HepG2 (cell line): Measurements from ENCODE around the gene KRT1. TPM values are rescaled to one million over a fixed set of nuclear protein-coding genes. Genes with fewer than 3 reads are reported as not detected.

Experiments used
- ATAC-seq: fragments of 200-7000 bp; cut with Tn5 transposase; 3 replicates; pipeline ENCODE4 v1.9.1; 2020; ENCODE audit warnings: mild to moderate bottlenecking, moderate library complexity
- BruUV-seq: library from RNA; stranded (reverse); fragments of 400-500 nt; replicated peaks from 2 replicates; lab custom pipeline; 2021; lab: Mats Ljungman, UMichigan
- CTCF ChIA-PET: fragments of 300-600 bp; formaldehyde crosslinking; extraction: SDS; loops from one replicate; lab custom pipeline; 2021; ENCODE audit warnings: low total read pairs, inconsistent platforms, low intra/inter-chr PET ratio; lab: Yijun Ruan, JAX
- POLR2A ChIA-PET: fragments of 350-600 bp; sonication (Branson Sonifier 250); formaldehyde crosslinking; loops from one replicate; lab custom pipeline; 2020; ENCODE audit warnings: antibody characterized with exemption, inconsistent platforms; lab: Yijun Ruan, JAX
- DNase-seq: peaks from one replicate; pipeline ENCODE4 v3.0.0-alpha.2; 2015; ENCODE audit warnings: low spot score
- FAIRE-seq: peaks from 3 replicates; lab custom pipeline; 2011; peaks lifted over from hg19 to GRCh38; lab: Jason Lieb, UNC
- H2AFZ ChIP-seq: one replicate; pipeline ENCODE4 v1.6.1; 2011; ENCODE audit warnings: low read length, inconsistent platforms
- H3K27ac ChIP-seq: fragments of 300-600 bp; 3 replicates; pipeline ENCODE4 v1.8.0; 2011; ENCODE audit warnings: mixed run types, mild to moderate bottlenecking, mixed read lengths, low read length, inconsistent platforms; ENCODE audit not compliant: insufficient read depth; ENCODE audit errors: extremely low read length
- H3K27me3 ChIP-seq, 2 experiments: fragments of 200-600 bp in 1 of 2; 2 replicates in 1 of 2; 3 replicates in 1 of 2; pipeline versions ENCODE4 v1.6.0 to v1.8.0; 2011; ENCODE audit warnings: low read length in 2 of 2, mild to moderate bottlenecking in 2 of 2, moderate library complexity in 2 of 2, inconsistent platforms in 1 of 2; ENCODE audit not compliant: insufficient read depth in 2 of 2, control insufficient read depth in 1 of 2
- H3K36me3 ChIP-seq, 2 experiments: fragments of 200-600 bp in 1 of 2; replicated peaks in 1 of 2; 2 replicates in 1 of 2; 3 replicates in 1 of 2; pipeline versions ENCODE4 v1.5.1 to v1.8.0; 2011; ENCODE audit warnings: low read length in 2 of 2, inconsistent platforms in 1 of 2; ENCODE audit not compliant: insufficient read depth in 2 of 2, control insufficient read depth in 1 of 2
- H3K4me1 ChIP-seq: 2 replicates; pipeline ENCODE4 v1.5.1; 2012; ENCODE audit warnings: low read length, inconsistent platforms; ENCODE audit not compliant: insufficient read depth
- H3K4me2 ChIP-seq: 2 replicates; pipeline ENCODE4 v1.6.0; 2011; ENCODE audit warnings: low read depth, low read length, inconsistent platforms
- H3K4me3 ChIP-seq, 3 experiments: fragments of 200-600 bp in 1 of 3; sonication (generic), shearing (Covaris generic) in 1 of 3; replicated peaks in 1 of 3; 2 replicates each; pipeline ENCODE4 v1.5.1; 2011 to 2016; ENCODE audit warnings: low read length in 3 of 3, inconsistent platforms in 2 of 3, low read depth in 2 of 3, mild to moderate bottlenecking in 2 of 3, control low read depth in 1 of 3, mixed read lengths in 1 of 3; ENCODE audit not compliant: insufficient read depth in 1 of 3
- H3K79me2 ChIP-seq: one replicate; pipeline ENCODE4 v1.6.1; 2011; ENCODE audit warnings: low read length, inconsistent platforms; ENCODE audit not compliant: insufficient read depth
- H3K9ac ChIP-seq: 2 replicates; pipeline ENCODE4 v1.6.0; 2011; ENCODE audit warnings: mild to moderate bottlenecking, low read depth, low read length, inconsistent platforms; ENCODE audit not compliant: insufficient read depth
- H3K9me3 ChIP-seq: 2 replicates; pipeline ENCODE4 v1.5.1; 2012; ENCODE audit warnings: mild to moderate bottlenecking, low read length
- H4K20me1 ChIP-seq: 2 replicates; pipeline ENCODE4 v1.6.0; 2011; ENCODE audit warnings: inconsistent platforms, mild to moderate bottlenecking, low read length, moderate library complexity; ENCODE audit not compliant: insufficient read depth
- BRD4 ChIP-seq: sonication (generic); formaldehyde crosslinking; IDR thresholded peaks from 2 replicates; pipeline ENCODE4 v1.4.0; 2020; ENCODE audit warnings: missing genetic modification reagents
- CBX5 ChIP-seq: sonication (generic); formaldehyde crosslinking; IDR thresholded peaks from 2 replicates; pipeline ENCODE4 v1.4.0; 2020; ENCODE audit warnings: missing genetic modification reagents, borderline replicate concordance
- CHCHD3 ChIP-seq: sonication (generic); formaldehyde crosslinking; IDR thresholded peaks from 2 replicates; pipeline ENCODE4 v1.8.0; 2022; ENCODE audit warnings: mild to moderate bottlenecking, missing genetic modification reagents, moderate library complexity
- PITX1 ChIP-seq: sonication (generic); formaldehyde crosslinking; IDR thresholded peaks from 2 replicates; pipeline ENCODE4 v1.5.1; 2020; ENCODE audit warnings: mild to moderate bottlenecking, missing genetic modification reagents
- SETDB1 ChIP-seq: sonication (generic); formaldehyde crosslinking; IDR thresholded peaks from 2 replicates; pipeline ENCODE4 v1.5.1; 2020; ENCODE audit warnings: missing genetic modification reagents, mild to moderate bottlenecking, borderline replicate concordance
- SRY ChIP-seq: sonication (generic); formaldehyde crosslinking; IDR thresholded peaks from 2 replicates; pipeline ENCODE4 v1.8.0; 2022; ENCODE audit warnings: mild to moderate bottlenecking, missing genetic modification reagents
- YY1 ChIP-seq: IDR thresholded peaks from 2 replicates; pipeline ENCODE4 v1.6.1; 2011; ENCODE audit warnings: low read length, low read depth, moderate library complexity, mild to moderate bottlenecking; ENCODE audit not compliant: insufficient read depth, insufficient replicate concordance
- ZKSCAN8 ChIP-seq: IDR thresholded peaks from 2 replicates; pipeline ENCODE4 v1.6.1; 2016; ENCODE audit warnings: borderline replicate concordance, missing genetic modification reagents, missing compliant biosample characterization
- ZNF121 ChIP-seq: sonication (generic); formaldehyde crosslinking; IDR thresholded peaks from 2 replicates; pipeline ENCODE4 v1.5.0; 2020; ENCODE audit warnings: mild to moderate bottlenecking, missing genetic modification reagents
- ZNF414 ChIP-seq: sonication (generic); formaldehyde crosslinking; IDR thresholded peaks from 2 replicates; pipeline ENCODE4 v1.5.0; 2020; ENCODE audit warnings: missing genetic modification reagents
- ZNF44 ChIP-seq: sonication (generic); formaldehyde crosslinking; IDR thresholded peaks from 2 replicates; pipeline ENCODE4 v1.5.1; 2020; ENCODE audit warnings: mild to moderate bottlenecking, missing genetic modification reagents
- ZNF616 ChIP-seq: sonication (generic); formaldehyde crosslinking; IDR thresholded peaks from 2 replicates; pipeline ENCODE4 v1.5.0; 2020; ENCODE audit warnings: low read depth, mild to moderate bottlenecking, missing genetic modification reagents
- ZNF780A ChIP-seq: sonication (generic); formaldehyde crosslinking; IDR thresholded peaks from 2 replicates; pipeline ENCODE4 v1.8.0; 2022; ENCODE audit warnings: mild to moderate bottlenecking, missing genetic modification reagents, moderate library complexity
- ZNF781 ChIP-seq: sonication (generic); formaldehyde crosslinking; IDR thresholded peaks from 2 replicates; pipeline ENCODE4 v1.5.1; 2020; ENCODE audit warnings: borderline replicate concordance, mild to moderate bottlenecking, missing genetic modification reagents; ENCODE audit errors: not compliant biosample characterization
- WGBS: methylation state at CpG from one replicate; pipeline ENCODE4 v1.1.6; 2017; ENCODE audit warnings: low lambda C conversion rate; 5-methylcytosine and 5-hydroxymethylcytosine counted together
- in situ Hi-C: cut with HindIII; loops from 2 replicates; pipeline ENCODE4 v1.10.0; 2017; ENCODE audit warnings: low pct_unique_long_range_greater_than_20kb; ENCODE audit not compliant: extremely low pct_ligation_motif_present
- intact Hi-C: fragments of 100-400 bp; cut with micrococcal nuclease; formaldehyde crosslinking; loops from one replicate; pipeline ENCODE4 v1.10.0; 2022; ENCODE audit not compliant: unreplicated experiment
- polyA plus RNA-seq, 8 experiments: library from polyadenylated mRNA; depleted of rRNA in 3 of 8; stranded (reverse) in 7 of 8; unstranded in 1 of 8; fragments of >200 nt; fragmentation: Illumina TruSeq in 4 of 8; extraction: Trizol in 4 of 8; gene quantifications; 2 replicates each; pipeline versions ENCODE4 v1.2.1 to v1.2.3, GENCODE V29; 2011 to 2016; ENCODE audit warnings: low read depth in 4 of 8, missing spikeins in 1 of 8, mixed read lengths in 1 of 8; ENCODE audit not compliant: insufficient read depth in 1 of 8
- total RNA-seq, 5 experiments: library from RNA; depleted of rRNA; stranded (reverse); fragments of >200 nt; fragmentation: Illumina TruSeq; extraction: Trizol; gene quantifications; 2 replicates each; pipeline ENCODE4 v1.2.3, GENCODE V29; 2016; ENCODE audit warnings: low read depth in 1 of 5
- TF ChIP-seq, protein P1 (sequence below): sonication (generic); formaldehyde crosslinking; conservative IDR thresholded peaks from 2 replicates; pipeline ENCODE4 v1.4.0; 2020; ENCODE audit warnings: missing genetic modification reagents
- TF ChIP-seq, protein P2 (sequence below): sonication (generic); formaldehyde crosslinking; IDR thresholded peaks from 2 replicates; pipeline ENCODE4 v1.5.0; 2020; ENCODE audit warnings: missing genetic modification reagents, mild to moderate bottlenecking, borderline replicate concordance
- TF ChIP-seq, protein P3 (sequence below): sonication (generic); formaldehyde crosslinking; IDR thresholded peaks from 2 replicates; pipeline ENCODE4 v1.4.0; 2020; ENCODE audit warnings: missing genetic modification reagents

Gene KRT1
- total and polyA plus RNA-seq, 2 of the 13 experiments (the other 11 are each of a cell fraction or from before 2014, with no cell fraction given): not detected

- TF ChIP-seq ZNF121 (CRISPR knock-in tag): no peak
These were observed 44.2 kb upstream of the KRT1 start (continued) for GRCh38 chr12:52724384-52724783.

GRCh38 chr12:52722680-52723079 lies 42.5 kb upstream of the KRT1 start:
- in situ Hi-C loops: no loop called here

More at GRCh38 chr12:52722680-52723079, 42.5 kb upstream of the KRT1 start:
- Histone ChIP-seq H3K36me3 (no peaks in the 10 kb centered on the region), H3K4me3 (no peak overlapping the region), H3K9me3 (no peaks in the 10 kb centered on the region), H3K4me2 (no peak overlapping the region), H3K27me3 (peaks cover 0 to 26% of the 10 kb centered on the region in 2 experiments; a peak in 1 of 5 replicates), H3K27ac (no peak overlapping the region), H3K9ac (no peak overlapping the region), H2AFZ (no peak overlapping the region), H4K20me1 (no peaks in the 10 kb centered on the region), H3K79me2 (no peaks in the 10 kb centered on the region), H3K4me1 (no peaks in the 10 kb centered on the region)
- TF ChIP-seq, protein P1, sequence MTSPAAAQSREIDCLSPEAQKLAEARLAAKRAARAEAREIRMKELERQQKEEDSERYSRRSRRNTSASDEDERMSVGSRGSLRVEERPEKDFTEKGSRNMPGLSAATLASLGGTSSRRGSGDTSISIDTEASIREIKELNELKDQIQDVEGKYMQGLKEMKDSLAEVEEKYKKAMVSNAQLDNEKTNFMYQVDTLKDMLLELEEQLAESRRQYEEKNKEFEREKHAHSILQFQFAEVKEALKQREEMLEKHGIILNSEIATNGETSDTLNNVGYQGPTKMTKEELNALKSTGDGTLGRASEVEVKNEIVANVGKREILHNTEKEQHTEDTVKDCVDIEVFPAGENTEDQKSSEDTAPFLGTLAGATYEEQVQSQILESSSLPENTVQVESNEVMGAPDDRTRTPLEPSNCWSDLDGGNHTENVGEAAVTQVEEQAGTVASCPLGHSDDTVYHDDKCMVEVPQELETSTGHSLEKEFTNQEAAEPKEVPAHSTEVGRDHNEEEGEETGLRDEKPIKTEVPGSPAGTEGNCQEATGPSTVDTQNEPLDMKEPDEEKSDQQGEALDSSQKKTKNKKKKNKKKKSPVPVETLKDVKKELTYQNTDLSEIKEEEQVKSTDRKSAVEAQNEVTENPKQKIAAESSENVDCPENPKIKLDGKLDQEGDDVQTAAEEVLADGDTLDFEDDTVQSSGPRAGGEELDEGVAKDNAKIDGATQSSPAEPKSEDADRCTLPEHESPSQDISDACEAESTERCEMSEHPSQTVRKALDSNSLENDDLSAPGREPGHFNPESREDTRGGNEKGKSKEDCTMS (CRISPR knock-in tag): no peak
- TF ChIP-seq, protein P2, sequence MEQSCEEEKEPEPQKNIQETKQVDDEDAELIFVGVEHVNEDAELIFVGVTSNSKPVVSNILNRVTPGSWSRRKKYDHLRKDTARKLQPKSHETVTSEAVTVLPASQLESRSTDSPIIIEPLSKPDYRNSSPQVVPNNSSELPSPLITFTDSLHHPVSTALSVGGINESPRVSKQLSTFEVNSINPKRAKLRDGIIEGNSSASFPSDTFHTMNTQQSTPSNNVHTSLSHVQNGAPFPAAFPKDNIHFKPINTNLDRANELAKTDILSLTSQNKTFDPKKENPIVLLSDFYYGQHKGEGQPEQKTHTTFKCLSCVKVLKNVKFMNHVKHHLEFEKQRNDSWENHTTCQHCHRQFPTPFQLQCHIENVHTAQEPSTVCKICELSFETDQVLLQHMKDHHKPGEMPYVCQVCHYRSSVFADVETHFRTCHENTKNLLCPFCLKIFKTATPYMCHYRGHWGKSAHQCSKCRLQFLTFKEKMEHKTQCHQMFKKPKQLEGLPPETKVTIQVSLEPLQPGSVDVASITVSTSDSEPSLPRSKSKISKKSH: no peak
- TF ChIP-seq, protein P3, sequence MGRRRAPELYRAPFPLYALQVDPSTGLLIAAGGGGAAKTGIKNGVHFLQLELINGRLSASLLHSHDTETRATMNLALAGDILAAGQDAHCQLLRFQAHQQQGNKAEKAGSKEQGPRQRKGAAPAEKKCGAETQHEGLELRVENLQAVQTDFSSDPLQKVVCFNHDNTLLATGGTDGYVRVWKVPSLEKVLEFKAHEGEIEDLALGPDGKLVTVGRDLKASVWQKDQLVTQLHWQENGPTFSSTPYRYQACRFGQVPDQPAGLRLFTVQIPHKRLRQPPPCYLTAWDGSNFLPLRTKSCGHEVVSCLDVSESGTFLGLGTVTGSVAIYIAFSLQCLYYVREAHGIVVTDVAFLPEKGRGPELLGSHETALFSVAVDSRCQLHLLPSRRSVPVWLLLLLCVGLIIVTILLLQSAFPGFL (CRISPR knock-in tag): no peak
- TF ChIP-seq ZNF780A (CRISPR knock-in tag) (no peak), ZKSCAN8 (CRISPR knock-in tag) (no peak), ZNF414 (CRISPR knock-in tag) (no peak), PITX1 (CRISPR knock-in tag) (no peak), ZNF781 (no peak), ZNF44 (CRISPR knock-in tag) (no peak), SETDB1 (CRISPR knock-in tag) (no peak), SRY (CRISPR knock-in tag) (no peak), BRD4 (CRISPR knock-in tag) (no peak), YY1 (no peak), CHCHD3 (no peak), ZNF616 (CRISPR knock-in tag) (no peak), CBX5 (CRISPR knock-in tag) (no peak)
- ATAC-seq (no peak), DNase-seq (no peak), FAIRE-seq (no peak)
- ChIA-PET CTCF (no interaction called here), POLR2A (no interaction called here)
- 2% methylated on average over 2 of the region's 2 CpGs for WGBS
- intact Hi-C loops: no loop called here
- no TSS peak for BruUV-seq
